DMS153 treated with DMSO at 0.1 percent for 48 hours (cell line): Measurements from ENCODE around the gene PPP1R9A.

Experiments used
- DNase-seq: peaks from one replicate; lab custom pipeline; 2025; ENCODE audit not compliant: unreplicated experiment; lab: John Stamatoyannopoulos, UW

The PPP1R9A gene

GRCh38 chr7:95026421-95027072 lies 119.2 kb downstream of the PPP1R9A start:
- no peak for DNase-seq

GRCh38 chr7:95027234-95027872 lies 120.0 kb downstream of the PPP1R9A start:
- DNase-seq: no peak

- no peak for DNase-seq
These were observed 121.3 kb downstream of the PPP1R9A start for GRCh38 chr7:95028683-95029082.

- no peak for DNase-seq
These were observed 127.9 kb downstream of the PPP1R9A start for GRCh38 chr7:95035295-95035694.

- no peak for DNase-seq
These were observed 133.6 kb downstream of the PPP1R9A start for GRCh38 chr7:95041031-95041430.

GRCh38 chr7:95045236-95045923 lies 138.0 kb downstream of the PPP1R9A start:
- DNase-seq: no peak

- peak; percentile 14 for DNase-seq
These were observed 139.3 kb downstream of the PPP1R9A start for GRCh38 chr7:95046494-95047240.

- DNase-seq: no peak
These were observed 139.9 kb downstream of the PPP1R9A start for GRCh38 chr7:95047291-95047690.

GRCh38 chr7:95052566-95053094 lies 145.2 kb downstream of the PPP1R9A start:
- DNase-seq: no peak

GRCh38 chr7:95054386-95054785 lies 147.0 kb downstream of the PPP1R9A start:
- DNase-seq: no peak

GRCh38 chr7:95055295-95055694 lies 147.9 kb downstream of the PPP1R9A start:
- DNase-seq: no peak

GRCh38 chr7:95056107-95056739 lies 148.8 kb downstream of the PPP1R9A start:
- DNase-seq: no peak

- no peak for DNase-seq
These were observed 149.5 kb downstream of the PPP1R9A start for GRCh38 chr7:95056901-95057300.

GRCh38 chr7:95059842-95060313 lies 152.5 kb downstream of the PPP1R9A start:
- DNase-seq: no peak

GRCh38 chr7:95062901-95063300 lies 155.5 kb downstream of the PPP1R9A start:
- DNase-seq: no peak

- no peak for DNase-seq
These were observed 159.5 kb downstream of the PPP1R9A start for GRCh38 chr7:95066737-95067530.

GRCh38 chr7:95088536-95089215 lies 181.3 kb downstream of the PPP1R9A start:
- DNase-seq: no peak

GRCh38 chr7:95089414-95090315 lies 182.3 kb downstream of the PPP1R9A start:
- no peak for DNase-seq
